ENCODE results near the gene ZBTB8A.
"Not testable (repeated sequence)": the region's sequence is repeated elsewhere in the genome, so short reads cannot be mapped to it uniquely, and the experiment has no call there.

ZBTB8A gene

GRCh38 chr1:32539584-32540571, 651 bp downstream of the ZBTB8A start:
- peak; percentile 15 for DNase-seq

GRCh38 chr1:32540605-32541004, 1.4 kb downstream of the ZBTB8A start:
- no peak for DNase-seq

- no peak for DNase-seq
These were observed 1.9 kb downstream of the ZBTB8A start for GRCh38 chr1:32541064-32541566.

GRCh38 chr1:32546611-32547010, 7.4 kb downstream of the ZBTB8A start:
- no peak for DNase-seq

- DNase-seq: no peak
These were observed 10.4 kb downstream of the ZBTB8A start for GRCh38 chr1:32549616-32550015.

GRCh38 chr1:32554288-32554687, 15.1 kb downstream of the ZBTB8A start:
- DNase-seq: no peak

GRCh38 chr1:32557035-32557434, 17.8 kb downstream of the ZBTB8A start:
- not testable (repeated sequence) for DNase-seq

- DNase-seq: no peak
These were observed 18.6 kb downstream of the ZBTB8A start for GRCh38 chr1:32557812-32558211.

GRCh38 chr1:32568929-32569328, 29.7 kb downstream of the ZBTB8A start:
- DNase-seq: no peak

- DNase-seq: no peak
These were observed 41.3 kb downstream of the ZBTB8A start for GRCh38 chr1:32580348-32581017.

GRCh38 chr1:32592943-32593342, 53.7 kb downstream of the ZBTB8A start:
- DNase-seq: no peak

- DNase-seq: no peak
These were observed 60.8 kb downstream of the ZBTB8A start for GRCh38 chr1:32600034-32600433.

GRCh38 chr1:32605711-32606424, 66.6 kb downstream of the ZBTB8A start:
- DNase-seq: no peak

GRCh38 chr1:32606565-32607371, 67.5 kb downstream of the ZBTB8A start:
- DNase-seq: no peak

- no peak for DNase-seq
These were observed 70.0 kb downstream of the ZBTB8A start for GRCh38 chr1:32609180-32609579.

GRCh38 chr1:32611859-32612188, 72.6 kb downstream of the ZBTB8A start:
- DNase-seq: no peak

GRCh38 chr1:32612189-32612881, 73.1 kb downstream of the ZBTB8A start:
- peak; percentile 51 for DNase-seq

GRCh38 chr1:32613472-32613871, 74.2 kb downstream of the ZBTB8A start:
- no peak for DNase-seq

- DNase-seq: no peak
These were observed 79.5 kb downstream of the ZBTB8A start for GRCh38 chr1:32618673-32619221.

GRCh38 chr1:32619701-32620485, 80.7 kb downstream of the ZBTB8A start:
- DNase-seq: peak; percentile 33

- no peak for DNase-seq
These were observed 83.0 kb downstream of the ZBTB8A start for GRCh38 chr1:32622205-32622604.
